Stimulated activated CD4-positive, alpha-beta T cell treated with anti-CD3 and anti-CD28 coated beads, TNF-alpha, amount 100 ng/mL, for 48 hours (primary cell): Measurements from ENCODE around the gene PRKCZ.

Experiments
- DNase-seq, 3 donors: peaks; one replicate each; pipeline ENCODE4 v3.0.0-alpha.2; 2020; ENCODE audit warnings: low read depth in 3 of 3

The PRKCZ gene

DNA sequence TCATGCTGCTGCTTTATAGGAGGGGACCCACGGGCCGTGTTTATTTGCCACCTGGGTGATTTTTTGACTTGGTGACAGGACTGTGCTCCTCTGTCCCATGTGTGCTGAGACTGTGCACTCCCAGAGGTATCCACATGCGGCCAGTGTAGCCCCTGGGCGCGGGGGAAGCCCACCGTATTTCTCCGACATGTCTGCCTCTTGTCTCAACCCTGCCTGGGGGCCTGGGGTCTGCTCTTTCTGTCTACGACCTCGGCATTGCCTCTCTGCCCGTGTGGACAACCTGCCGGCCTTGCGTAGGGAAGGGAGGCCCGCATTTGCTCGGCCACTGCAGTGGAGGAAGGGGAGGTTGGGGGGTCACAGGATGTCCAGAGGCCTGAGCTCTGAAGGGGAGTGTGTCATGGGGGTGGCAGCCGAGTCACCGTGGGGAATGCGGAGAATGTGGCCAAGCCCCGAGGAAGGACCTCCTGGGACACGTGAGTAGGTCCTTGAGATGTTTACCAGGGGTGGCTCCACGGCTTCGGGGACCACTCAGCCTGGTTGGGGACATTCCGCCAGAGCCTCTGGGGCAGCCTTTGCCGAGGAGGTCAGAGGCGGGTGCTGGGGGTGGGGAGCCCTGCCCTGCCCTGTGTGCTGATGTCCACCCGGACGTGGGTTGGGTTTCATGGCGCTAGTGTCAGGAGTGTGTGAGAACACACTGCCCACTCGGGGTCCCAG lies 11.0 kb downstream of the PRKCZ start:
- no peak for DNase-seq

DNA sequence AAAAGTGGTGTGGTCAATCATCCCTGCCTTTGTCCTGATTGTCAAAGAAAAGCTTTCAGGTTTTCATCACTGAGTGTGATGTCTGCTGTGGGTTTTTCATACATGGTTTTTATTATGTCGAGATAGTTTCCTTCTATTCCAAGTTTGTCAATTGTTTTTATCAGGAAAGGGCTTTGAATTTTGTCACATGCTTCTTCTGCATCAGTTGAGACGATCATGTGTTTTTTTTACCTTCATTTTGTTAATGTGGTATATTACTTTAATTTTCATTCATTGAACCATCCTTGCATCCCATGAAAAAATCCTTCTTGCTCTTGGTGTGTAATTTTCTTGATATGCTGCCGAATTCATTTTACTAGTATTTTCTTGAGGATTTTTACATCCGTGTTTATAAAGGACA lies 15.5 kb downstream of the PRKCZ start:
- DNase-seq: no peak

DNA sequence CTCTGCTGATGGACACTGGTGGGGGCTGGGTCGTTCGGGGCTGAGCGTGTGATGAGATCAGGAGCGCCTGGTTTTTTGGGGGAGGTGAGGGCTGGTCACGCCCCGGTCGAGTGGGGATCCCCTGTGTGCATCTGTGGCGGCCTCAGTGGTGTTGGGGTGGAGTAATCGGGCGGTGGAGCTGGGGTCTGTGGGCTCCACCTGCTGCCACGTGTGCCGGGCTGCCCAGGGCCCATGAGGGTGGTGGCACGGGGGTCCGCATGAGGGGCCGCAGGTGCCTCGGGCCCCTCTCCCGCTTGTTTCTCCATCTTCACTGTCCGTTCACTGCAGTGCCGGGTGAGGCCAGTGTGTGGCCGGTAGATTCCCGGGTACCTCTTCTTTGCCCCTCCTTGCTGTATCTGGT lies 17.2 kb downstream of the PRKCZ start:
- DNase-seq: no peak

DNA sequence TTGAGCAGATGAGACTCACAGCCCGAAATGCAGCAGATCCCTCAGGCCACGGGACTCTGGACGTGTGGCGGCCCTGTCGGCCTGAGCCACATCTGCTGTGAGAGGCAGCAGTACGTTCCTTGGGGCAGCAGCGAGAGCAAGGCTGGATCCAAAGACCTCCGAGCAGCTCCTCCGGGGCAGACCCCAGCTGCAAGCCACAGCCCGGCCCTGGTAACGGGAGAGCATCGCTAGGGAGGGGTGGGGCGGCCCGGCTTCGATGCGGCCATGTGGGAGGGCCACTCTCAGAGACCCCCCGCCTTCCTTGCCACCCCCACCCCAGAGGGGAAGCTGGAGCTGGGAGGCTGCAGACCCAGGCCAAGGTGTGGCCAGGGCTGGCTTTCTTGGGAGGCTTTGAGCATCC lies 17.8 kb downstream of the PRKCZ start:
- DNase-seq: no peak

DNA sequence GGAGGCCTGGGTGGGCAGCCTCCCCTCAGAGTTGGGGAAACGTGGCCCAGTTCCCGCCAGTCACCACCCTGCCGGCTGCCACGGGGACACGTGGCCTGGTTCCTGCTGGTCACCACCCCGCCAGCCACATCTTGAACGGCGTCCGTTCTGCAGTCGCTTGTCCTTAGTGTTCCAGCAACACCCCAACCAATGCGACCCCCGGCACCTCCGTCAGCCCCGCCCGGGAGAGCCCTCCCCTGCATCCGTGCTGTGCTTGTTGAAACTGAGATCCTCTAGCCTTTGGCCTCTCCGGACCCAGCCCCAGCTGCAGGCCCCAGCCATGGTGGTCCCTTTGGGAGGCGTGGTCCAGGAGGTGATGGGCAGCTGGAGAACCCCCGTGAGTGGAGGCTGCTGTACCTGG lies 18.7 kb downstream of the PRKCZ start:
- DNase-seq: no peak

DNA sequence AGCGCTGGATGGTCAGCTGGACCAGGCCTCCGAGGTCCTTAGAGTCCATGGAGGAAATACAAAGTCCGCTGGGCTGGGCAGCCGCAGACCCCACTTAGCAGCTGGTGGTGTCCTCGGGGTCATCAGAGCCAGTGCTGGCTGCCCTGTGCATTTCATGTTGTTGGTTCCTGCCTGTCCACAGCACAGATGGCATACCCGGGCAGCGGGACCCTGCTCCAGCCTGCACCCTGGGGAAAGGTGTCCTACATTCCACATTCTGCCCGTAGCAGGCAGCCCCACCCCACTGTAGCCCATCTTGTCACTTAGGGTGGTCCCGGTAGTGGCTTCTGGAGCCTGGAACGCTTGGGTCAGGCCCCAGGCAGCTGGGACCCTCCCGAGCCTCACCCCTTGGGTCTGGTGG lies 19.8 kb downstream of the PRKCZ start:
- DNase-seq: no peak

DNA sequence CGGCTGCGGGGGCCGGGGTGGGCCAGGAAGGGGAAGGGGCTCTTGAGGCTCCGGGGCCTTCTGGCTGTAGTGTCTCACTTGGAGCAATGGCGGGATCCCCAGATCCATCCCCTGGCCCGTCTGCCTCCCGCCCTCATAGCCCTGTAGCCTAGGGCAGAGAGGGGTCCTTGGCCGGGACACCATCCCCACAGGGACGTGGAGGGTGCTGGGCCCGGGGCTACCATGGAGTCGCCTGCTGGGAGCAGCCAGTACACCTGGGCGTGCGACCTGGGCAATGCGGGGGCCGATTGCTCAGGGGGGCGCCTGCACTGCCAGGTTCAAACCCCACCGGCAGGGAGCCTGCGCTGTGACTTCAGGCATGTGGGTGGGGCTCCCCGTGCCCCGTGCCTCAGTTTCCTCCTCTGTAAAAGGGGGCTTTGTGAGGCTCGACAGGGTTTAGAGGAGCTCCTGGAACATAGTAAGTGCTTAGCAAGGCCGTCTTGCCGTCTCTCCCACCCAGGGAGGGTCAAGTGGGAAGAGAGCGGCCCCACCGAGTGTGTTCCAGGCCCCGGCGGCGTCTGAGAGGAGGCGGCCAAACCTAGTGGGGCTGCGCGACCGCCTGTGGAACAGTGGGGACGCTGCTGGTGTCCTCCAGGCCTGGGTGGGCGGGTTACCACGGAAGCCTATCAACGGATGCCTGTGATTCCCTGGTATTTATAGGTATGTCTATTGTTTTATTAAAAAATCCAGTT lies 20.8 kb downstream of the PRKCZ start:
- DNase-seq: no peak

DNA sequence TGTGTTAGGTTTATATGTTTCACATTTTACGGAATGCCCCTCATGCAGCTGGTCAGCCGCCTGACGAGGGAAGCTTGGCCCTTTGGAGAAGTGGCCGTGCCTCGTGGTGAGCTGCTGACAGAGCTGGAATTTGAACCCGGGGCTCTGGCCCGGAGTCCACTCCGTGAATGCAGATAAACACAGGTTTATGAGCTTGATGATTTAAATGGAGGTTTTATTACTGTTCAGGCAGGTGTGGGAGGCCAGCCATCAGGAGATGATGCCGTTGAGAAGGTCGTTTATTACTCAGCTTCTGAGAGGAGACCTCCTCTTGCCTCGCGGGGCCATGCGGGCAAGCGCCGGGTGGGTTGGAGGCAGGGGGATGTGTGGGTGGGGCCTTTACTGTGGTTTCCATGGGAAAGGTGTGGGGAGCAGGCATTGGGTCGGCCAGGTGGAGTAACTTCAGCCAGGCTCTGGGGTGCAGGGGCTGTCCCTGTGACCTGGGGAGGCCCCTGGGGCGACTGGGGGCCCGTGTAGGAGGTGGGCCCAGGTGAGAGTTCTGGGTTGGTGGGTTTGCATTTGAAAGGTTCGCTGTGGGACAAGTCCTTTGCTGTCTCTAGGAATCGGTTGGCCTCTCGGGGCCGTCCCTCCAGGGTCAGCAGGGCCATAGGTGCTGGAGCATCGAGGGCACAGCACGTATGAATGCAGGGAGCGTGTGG lies 22.0 kb downstream of the PRKCZ start:
- no peak for DNase-seq

DNA sequence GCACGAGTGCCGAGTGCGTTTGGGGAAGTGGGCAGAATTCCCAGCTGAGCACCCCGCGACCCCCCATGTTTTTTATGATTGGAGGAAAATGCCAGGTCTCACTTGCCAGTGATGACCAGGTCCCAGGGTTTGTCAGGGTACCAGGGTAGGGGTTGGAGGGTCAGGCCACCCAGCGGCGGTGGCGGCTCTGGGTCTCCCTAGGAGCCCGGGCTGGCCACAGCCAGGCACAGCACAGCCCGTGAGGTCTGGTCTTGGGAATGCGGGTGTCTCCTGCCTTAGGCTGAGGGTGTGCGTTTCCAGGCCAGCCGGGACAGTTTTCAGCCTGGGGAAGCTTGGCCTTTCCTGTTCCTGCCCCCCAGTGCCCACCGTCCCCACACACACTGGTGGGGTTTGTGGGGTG lies 22.7 kb downstream of the PRKCZ start:
- DNase-seq: no peak

DNA sequence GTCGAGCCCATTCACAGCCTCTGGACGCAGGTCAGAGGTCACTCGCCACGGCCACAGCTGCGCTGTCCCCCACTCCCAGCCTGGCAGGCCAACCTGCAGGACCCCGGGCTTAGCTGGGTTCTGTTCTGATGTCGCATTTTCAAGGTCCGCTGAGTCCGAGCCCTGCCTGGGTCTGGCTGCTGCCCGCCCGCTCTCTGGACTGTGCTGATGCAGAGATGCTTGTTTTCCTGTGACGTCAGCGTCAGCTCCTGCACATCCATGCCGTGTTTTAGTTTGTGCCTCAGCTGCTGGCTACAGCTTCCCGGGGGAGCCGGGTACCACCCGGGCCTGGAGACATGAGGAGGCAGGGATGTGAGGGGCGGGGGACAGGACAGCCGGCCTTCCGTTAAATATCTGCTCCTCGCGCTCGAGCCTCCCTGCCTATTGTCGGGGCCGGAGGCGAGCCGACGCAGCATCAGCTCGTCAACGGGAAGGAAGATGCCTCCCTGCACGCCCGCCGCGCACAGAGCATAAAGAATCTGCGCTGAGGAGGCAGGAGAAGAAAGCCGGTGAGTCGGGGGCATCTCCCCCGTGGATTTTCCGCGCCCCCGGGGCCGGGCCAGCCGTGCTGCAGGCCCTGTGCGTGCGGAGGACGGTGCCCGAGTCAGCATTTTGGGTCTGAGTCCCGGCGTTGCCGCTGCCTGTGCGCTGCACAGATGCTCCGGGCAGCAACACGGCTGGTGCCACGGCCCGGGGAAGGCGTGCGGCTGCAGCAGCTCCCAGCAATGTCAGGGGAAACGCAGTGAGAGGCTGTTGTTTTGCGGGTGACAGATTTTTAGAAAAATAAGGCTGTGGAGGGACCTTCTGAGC lies 23.4 kb downstream of the PRKCZ start:
- DNase-seq: no peak

DNA sequence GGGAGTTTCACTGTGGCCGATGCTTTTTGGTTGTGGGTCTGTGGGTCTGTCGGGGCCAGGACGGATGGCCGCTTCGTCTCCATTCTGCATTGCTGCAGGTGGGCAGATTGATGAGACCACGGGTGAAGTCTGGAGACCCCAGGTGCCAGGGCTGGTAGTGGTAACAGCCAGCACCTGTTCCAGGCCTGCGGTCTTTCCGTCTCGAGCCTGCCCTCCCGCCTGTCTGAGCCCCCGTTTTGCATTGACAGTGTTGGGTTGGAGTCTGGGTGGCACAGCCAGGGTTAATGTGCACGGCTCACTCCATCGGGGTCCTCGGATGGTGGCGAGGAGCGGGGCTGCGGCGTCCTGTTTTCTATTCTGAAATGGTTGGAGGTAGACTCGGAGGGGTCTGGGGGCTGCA lies 24.2 kb downstream of the PRKCZ start:
- DNase-seq: no peak

DNA sequence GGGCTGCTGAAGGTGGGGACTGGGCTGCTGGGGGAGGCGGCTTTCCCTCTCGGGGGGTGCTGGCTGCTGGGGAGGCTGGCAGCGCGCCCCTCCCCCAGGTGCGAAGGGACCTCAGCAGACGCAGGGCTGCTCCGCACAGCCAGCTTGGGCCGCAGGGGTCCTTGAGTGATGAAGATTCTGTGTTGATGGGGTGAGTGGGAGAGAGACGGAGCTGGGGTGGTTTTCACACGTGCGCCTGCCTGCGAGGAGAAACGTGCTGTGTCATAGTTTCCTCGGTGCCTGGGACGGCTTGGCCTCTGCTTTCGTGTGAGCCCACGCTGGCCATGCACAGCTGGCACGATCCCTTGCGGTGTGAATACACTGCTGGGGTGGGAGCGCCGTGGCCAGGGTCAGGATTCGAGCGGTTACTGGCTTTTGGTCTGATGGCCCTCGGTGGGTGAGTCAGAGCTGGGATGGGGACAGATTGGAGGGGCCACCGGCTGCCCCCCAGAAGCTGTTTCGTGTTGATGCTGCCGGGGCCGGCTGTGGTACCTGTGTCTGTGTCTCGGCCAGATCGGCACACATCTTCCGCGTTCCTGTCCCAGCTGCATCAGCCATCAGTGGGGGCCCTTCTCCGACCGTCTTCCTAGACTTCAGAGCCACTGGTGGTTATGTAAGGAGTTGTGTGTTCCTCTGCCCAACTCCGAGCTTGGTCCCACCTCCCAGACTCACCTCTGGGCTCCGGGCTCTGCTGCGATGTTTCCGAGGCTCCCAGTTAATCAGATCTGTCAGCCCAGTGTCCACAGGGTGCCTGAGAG lies 24.9 kb downstream of the PRKCZ start:
- DNase-seq: no peak

DNA sequence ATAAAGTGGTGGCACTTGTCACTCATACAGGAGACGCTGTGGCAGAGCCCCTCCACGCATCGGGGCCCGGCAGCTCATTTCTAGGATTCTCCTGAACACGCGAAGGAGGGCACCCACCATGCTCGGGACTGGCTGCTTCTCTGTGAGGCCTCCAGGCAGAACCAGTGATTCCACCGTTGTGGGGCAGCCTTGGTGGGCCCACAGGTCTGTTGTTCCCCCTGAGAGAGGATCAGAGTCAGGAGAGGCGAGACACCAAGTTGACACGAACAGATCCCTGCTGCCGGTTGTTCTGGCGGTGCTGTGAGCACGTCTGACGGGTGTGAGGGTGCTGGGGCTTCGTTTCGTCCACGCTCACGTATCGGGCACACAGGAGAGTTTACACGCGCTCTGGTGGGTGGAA lies 26.6 kb downstream of the PRKCZ start:
- no peak for DNase-seq

DNA sequence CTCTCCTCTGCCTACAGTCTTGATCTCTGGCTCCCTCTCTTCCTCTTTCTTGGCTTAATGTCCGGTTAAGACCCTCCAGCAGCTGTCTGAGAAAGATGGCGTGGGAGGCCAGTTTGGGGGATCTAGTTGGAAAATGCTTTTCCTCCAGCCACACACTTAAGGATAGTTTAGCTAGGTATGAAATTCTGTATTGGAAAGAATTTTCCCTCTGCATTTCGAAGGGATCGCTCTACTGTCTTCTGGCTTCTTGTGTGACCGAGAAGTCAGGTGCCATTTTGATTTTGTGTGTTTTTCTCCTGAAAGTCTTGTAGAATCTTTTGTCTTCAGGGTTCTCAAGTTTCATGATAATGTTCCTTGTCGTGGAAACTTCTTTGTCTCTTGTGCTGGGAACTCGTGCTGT lies 28.0 kb downstream of the PRKCZ start:
- DNase-seq: no peak

DNA sequence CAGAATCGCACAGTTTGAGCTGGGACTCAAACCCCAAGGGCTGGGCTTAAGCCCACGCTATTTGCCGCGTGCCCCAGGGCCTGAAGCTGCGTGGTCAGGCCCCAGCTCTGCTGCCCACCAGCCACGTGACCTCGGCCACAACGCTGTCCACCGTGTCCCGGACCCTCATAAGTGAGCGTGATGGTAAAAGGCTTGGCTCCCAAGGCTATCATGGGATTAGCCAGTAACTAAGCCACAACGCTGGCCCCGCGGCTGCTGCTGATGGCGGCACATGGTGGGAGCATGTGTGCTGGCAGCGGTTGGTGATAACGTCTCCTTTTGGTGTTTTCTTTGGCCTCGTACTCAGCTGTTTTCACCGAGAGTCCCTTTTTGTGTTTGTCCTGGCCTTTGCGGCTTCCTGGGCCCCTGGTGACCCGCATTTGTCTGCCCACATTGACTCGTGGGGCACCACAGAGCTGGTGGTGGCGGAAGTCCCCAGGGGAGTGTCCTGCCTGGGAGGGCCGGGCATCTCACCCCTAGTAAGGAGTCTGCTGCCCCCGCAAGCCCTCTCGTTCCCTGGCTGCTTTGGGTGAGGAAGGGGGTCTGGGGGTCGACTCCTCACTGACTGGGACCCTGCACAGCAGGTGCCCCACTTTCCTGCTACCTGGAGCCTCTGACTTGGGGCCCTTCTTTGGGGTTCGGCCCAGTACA lies 29.3 kb downstream of the PRKCZ start:
- DNase-seq: no peak

DNA sequence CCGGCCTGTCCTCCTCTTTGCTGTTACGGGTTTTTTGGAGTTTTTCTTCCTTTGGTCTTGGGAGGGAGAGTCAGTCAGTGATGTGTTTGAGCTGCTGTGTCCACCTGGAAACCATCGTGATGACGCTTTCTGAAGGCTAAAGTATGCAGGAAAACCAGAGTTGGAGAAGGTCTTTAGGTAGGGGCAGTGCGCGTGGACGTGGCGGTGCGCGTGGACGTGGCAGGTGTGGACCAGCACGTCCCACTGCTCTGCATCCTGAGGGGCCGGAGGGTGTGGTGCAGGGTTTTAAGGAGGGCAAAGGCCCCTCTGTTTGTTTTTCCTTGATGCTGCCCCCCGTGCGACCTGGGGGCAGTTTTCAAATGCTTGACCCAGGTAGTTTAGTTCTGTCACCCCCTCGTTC lies 29.9 kb downstream of the PRKCZ start:
- no peak for DNase-seq

DNA sequence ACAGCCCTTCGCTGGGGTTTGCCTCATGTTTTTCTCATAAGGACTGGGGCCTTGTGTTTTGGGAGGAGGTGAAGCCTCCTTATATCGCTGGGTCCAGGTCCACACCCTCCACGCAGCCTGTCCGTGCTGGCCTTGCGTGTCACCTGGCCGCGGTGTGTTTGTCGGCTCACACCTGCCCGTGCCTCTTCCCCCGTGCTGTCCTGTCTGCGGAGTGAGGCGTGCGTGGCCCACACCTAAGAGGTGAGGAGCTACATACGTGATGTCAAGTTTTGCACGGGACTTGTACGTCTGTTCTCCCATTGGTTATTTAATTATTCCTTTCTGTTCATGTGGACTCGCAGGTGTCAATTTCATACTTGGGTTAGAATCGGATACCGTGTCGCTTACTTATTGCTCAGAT lies 30.7 kb downstream of the PRKCZ start:
- no peak for DNase-seq

DNA sequence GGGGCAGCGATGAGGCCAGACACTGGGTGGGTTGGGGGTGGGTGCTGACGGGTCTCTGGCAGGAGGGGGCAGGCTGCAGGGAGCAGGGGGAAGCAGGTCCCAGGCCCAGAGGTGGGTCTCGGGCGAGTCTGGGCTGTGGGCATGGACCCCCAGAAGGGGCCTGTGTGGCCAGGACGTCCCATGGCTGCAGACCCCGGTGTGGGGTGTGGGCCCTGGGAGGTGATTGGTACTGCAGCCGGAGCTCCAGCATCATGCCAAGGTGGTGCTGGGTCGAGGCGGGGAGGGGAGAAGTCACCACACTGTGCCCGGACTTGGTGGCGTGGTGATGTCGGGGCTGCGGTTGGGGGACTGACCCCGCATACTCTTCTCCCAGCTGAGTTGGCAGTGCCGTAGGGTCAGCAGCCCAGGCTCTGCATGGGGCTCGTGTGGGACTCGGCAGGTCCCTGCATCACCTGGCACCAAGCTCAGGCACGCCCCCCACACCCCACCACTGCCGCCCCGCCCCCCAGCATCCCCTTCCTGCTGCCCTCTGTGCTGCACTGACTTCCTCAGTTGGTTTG lies 31.2 kb downstream of the PRKCZ start:
- no peak for DNase-seq

DNA sequence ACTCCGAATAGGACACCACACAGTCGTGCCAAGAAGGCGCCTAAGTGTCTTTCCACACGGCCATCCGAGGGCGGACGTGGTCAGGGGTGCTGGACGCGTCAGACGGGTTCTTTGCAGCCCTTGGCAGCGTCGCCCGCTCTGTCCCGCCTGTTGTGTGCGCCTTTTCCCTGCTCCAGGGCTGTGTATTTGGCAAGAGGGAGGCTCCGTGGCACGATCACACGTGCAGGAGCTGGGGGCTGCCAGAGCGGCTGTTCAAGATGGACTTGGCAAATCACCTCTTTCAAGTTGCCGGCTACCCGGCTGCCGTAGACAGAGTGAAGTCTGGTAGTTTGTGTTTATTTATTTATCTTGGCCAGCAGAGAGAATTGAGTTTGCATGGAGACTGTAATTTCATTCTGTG lies 31.9 kb downstream of the PRKCZ start:
- DNase-seq: no peak

DNA sequence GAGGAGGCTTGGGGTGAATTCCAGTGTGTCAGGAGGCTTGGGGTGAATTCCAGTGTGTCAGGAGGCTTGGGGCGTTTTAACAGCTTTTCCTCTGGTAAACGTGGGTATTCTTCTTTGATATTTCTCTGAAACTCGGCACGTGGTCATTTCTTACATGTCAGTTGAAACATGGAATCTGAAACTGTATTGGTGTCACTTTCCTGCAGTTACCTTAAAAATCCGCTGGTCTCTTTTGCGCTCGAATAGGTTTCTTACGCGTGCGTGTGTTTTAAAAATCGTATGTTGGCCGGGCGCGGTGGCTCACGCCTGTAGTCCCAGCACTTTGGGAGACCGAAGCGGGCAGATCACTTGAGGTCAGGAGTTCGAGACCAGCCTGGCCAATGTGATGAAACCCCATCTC lies 33.5 kb downstream of the PRKCZ start:
- no peak for DNase-seq
